DMS 273 (cell line): ENCODE results near the gene FAM180A.

Source experiments
- DNase-seq: peaks from one replicate; lab custom pipeline; 2025; ENCODE audit not compliant: unreplicated experiment; lab: John Stamatoyannopoulos, UW

Gene FAM180A

DNA sequence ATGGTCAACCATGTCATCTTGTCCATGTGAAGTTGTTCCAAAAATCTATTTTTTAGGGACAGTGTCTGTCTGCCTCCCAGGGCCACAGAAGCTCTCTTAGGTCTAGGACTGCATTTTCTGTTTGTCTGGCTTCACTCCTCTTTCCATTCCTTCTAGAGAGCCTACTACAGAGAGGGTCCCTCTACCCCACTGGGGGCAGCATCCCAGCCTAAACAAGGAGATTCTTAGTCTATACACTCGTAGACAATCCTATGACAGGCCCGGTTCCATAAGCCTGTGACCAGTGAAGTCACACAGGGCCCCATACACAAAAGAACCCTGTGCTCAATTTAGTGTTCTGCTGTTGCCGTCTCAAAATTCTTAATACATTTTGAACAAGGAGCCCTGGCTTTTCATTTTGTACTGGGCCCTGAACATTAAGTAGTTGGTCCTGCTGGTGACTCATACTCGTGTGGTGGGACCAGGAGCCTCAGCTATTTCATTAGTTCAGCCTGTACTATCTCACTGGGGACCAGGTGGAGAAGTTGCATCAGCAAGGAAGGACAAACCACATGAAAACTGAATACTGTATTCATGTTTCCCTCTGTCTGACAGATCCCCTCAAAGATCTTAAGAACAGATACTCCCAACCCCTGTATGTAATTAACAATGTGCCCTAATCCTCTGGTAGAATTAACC, 23.5 kb upstream of the FAM180A start:
- DNase-seq, result no peak

DNA sequence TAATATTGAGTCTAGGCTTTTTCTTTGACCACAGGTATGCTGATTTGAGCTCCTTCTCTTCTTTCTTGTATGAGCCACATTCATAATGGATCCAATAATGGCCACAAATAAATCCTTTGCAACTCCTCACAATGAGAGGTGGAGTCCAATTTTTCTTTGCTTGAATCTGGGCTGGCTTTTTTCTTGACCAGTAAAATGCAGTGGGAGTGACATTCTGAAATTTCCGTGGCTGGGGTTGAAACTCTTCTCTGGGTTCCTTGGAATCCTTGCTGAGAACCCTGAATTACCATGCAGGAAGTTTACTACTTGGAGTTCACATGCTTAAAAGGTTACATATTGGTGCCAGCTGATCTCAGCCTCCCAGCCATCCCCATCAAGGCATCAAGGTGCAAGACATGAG, 22.4 kb upstream of the FAM180A start:
- DNase-seq, result no peak

DNA sequence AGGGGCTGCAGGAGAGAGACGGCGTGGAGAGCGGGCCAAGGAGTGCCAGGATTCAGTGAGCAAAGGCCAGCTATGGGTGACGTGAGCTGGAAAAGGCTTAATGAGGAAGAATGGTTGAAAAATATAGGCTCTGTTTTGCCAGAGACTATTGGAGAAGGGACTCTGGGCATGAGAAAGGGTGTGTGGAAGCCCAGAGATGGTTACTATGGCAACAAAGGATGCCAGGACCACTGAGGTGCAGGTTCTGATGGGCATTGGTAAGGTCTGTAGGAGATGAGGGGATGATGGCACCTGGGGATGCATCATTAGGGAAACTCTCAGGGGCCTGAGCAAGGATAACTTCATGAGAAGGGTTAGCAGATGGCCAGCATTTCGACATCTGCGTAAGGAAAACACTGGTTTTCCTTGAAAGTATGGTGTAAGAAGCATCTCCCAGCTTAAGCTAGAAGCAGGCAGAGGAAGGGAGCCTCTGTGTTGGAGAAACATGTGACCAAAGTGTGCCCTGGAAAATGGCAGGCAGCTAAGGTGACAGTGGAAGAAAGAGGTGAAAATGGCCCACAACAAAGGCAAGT, 21.6 kb upstream of the FAM180A start:
- no peak for DNase-seq

DNA sequence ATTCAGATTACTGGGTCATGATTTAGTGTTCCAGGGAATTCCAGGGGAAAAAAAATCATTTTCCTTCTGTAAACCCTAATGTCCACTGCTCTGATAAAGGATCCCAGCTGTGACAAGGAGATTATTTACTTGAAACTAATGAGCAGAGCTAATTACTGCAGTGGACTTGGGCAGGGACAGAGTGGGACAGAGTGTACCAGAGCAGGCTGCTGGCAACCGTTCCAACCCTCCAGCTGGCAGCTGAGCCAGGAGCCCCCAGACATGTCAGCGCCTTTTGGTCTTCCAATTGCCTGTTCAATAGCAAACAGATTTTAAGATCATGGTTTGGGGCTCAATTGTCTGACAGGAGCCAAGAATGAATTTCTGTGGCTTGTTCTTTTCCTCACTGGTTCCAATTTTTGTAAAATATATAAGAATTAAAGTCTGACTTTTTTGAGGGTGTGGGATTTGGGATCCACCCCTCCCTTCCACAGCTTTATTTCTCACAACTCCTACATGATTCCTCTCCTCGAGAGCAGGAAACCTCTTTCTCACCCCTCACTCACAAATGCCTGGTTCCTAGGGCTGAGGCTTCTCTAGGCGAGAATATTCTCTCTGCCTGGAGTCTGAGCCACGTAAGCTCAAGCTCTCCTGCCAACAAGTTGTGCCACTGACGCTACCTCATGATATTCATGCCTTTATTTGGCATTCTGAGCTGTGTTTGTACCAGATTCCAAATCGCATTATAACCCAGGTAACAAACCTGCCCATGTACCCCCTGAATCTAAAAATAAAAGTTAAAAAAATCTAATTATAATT, 20.6 kb upstream of the FAM180A start:
- DNase-seq, result no peak

DNA sequence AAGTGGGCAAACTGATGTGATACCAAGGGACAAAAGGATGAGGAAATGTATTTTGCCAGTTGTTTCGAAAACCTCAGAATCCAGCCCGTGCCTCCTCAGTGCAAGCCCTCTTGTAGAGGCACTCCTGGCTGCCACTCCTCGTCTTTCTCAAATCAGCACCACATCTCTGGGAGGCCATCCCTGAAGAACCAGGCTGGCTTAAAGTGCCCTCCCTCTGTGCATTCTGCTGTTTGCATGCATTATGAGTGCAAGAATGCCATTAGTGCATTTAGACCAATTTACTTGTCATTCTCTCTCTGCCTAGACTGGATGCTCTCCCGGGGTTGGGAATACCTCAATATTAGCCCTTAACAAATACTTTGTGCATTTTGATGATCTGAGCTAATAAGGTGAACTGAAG, 19.9 kb upstream of the FAM180A start:
- no peak for DNase-seq

DNA sequence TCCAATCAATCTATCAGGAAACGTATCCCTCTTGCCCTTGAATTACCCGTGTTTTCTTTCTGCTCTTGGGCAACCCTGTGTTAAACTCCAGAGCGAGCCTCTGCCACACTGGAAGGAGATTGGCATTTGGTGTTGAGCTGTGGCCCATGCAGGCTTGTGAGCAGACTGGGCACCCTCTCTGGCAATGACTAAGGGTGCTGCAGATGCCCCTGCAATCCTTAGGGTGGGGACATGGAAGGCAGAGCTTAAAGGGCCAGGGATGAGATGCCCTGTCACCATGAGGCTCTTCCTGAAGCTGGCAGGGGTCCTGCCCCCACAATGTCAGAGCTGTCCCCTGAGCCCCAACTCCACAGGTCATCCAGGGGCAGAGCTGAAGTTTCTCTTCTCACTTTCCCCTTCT, 19.5 kb upstream of the FAM180A start:
- no peak for DNase-seq

DNA sequence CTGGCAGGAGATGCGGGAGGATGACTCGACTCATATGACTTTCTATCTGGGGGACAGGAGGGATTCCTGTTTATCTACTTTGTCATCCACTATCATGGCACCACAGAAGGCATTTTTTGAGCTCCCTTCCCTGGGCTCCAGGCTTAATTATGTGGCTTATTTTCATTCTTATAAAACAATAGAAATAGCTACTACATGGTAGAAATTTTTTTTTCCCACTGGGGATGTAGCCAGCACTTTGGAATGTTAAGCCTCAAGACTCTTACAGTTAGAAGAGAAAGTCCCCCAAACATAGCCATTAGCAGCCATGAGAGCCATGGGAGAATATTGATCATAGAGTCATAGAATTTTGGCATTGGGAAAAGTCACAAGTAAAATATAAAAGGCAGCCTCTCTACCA, 14.6 kb upstream of the FAM180A start:
- no peak for DNase-seq

DNA sequence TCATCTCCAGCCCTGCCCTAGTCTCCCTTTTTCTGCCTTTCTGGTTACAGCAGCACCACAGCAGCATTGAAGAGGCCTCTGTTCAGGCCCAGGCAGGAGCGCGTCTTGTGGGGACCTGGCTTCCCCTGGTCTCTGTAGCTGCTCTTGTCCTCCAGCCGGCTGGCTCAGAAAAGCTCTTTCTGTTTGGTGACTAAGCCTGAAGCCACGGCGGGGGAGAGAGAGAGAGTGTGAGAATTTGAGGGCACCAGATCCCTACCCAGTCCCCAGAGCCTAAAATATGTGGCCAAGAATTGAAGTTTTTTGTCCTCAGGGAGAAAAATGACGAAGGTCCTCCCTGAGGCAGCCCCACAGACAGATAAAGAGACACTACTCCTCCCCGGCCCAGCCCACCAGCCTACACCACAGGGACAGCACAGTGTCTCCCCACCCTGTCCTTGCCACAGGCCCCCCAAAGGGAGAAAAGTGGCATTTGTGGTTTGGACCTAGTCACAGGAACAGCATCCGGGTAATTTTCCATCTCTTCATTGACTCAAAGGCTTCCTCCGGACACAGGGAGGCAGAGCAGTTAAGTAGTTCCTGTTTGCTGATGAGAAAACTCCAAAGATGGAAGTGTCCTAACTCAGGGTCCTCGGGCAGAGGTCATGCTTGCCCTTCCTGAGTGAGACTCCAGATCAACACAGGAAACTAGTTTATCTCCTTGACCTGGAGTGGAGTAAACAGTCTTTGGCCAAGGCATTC, 13.3 kb upstream of the FAM180A start:
- DNase-seq, result no peak

DNA sequence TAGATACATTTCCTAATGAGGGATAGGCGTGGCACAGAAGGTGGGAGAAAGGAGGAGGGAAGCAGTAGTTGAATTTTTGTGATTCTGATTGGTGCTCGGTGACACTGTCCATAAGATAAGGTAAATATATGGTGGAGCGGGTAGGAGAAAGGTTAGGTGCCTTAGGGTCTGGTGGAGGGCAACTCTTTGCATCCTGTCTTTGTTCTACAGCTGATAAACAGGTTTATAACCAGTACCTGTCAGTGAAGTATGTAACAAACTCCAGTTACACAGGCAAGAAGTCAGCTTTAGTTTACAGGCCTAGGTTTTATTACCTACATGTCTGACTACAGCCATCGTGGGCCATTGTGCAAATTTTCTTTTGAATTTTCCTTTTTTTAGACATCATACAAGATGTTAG, 10.9 kb upstream of the FAM180A start:
- no peak for DNase-seq

DNA sequence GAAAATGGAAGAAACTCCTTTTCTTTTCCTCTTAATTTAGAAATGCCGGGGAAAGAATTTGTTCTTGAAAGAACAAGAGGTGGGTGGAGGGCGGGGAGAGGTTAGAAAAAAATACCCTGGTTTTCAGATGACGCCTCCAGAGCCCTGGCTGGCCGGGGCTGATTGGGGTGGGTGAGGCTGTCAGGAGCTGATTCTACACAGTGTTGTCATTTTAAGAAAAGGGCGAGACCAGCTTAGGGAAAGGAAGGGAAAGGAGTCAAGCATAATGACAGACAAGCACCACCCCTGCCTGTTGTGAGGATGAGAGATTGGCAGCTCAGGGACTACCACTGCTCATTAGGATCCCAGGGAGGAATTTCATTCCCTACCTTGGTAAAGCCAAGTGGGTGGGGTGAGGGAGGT, 9.9 kb upstream of the FAM180A start:
- no peak for DNase-seq

DNA sequence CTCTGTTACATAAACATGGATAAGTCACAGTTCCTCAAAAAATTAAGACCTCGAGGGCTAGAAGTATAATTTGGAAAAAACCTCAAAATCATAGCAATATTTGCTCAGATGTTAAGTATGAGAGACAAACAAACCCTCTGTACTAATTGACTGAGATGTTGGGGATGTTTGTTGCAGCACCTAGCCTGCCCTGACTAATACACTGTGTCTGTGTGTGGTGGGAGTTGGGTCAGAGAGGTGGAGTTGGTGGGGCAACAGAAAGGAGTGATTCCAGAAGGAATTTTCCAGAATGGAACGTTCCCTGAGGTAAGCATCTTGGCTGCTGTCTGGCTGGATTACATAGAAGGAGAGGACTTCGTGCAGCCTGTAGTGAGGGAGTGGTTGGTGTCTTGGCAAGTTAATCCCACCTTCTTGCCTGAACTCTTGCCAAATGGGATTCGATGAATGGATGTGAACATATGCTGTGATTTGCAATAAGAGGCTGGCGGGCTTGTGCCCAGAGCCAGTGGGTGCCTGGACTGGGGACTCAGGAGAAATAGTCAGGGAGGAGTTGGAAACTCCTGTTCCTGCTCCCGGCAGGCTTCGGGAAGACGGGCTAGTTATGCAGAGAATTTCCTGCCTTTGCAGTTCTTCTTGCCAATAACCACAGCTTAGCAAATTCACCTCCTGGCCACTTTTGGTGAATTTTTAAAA, 9.3 kb upstream of the FAM180A start:
- DNase-seq, result peak; percentile 78

DNA sequence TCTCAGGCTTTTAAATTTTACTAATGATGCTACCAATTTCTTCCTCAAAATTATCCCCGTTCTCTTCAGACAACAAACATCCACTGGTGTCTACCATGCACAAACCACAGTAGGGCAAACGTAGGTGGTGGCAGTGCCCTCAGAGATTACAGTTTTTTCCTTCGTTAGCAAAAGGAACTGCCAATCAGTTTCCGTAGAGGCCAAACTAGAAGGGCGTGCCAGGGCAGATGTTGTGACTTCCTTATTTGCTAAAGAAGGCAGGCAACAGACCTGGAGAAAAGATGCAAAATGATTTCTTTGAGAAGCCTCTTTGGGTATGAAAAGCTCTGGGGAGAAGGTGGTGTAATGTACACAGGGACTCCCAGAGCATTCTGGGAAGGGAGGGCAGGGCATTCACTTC, 7.6 kb upstream of the FAM180A start:
- no peak for DNase-seq

DNA sequence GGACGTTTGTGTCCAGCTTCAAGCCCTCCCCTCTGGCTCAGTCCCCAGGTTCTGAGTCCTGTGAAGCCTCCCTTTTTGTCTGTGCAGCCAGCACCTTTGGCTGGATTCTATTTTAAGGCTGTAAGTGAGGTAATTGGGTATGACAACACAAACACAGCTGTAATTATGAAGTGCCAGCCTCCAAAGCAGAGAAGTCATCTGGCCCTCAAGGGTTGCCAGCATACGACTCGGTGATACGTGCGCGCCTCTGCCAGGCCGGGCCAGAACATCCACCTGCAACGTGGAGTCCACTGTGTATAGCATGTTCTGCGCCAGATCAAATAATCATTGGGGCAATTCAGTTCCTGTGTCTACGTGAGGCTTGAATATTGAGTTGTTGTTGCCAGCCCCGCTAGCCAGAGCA, 6.7 kb upstream of the FAM180A start:
- no peak for DNase-seq

DNA sequence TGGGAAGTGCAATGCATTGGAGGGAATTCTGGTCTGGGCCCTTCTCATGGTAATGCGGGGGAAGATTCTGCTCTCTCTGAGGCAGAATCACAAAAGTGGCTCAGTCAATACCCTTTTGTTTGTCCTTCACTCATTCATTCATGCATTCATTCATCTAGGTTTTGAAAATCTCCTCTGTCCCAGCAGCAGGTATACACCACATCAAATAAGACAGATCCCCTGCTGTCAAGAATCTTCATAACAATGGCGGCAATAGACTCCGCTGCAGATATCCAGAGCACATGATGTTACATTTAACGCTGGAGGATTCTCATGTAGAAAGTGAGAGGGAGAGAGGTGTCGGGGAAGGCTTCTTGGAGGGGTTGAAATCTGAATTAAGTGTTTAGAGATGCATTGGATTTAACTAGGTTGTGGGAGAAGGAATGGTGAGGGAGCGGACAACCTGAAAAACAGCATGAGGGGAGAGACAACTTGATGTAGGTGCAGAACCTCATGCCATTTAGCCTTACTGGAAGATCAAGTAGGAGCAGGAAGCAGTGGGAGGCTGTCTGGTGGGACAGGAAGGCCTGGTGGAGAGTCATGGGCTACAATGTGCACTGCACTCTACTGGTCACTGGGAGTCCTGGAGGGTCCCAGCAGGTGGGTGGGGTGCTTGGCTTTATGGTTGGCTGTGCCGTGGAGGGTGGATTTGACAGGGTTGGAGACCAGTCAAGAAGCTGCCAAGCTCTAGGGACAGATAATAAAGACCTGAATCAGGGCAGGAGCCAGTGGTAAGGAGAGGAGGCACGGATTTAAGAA, 5.2 kb upstream of the FAM180A start:
- no peak for DNase-seq

DNA sequence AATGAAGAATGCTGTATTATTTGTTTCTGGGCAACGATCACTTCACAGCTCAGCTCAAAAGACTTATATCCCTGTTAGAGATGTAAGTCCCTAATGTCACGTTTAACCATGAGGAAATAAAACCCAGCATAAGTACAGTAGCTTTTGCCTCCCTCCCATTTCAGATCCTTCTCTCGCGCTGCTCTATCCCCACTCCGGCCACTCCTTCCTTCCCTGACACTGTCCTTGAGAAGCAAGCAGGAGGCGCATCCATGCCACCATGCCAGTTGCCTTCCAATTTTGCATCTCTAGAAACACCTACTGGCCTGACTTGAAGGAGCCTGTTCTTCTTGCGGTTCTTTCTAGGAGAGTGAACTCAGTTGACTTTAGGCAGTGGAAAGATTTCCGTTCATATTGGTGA, 1.2 kb downstream of the FAM180A start:
- DNase-seq, result no peak

DNA sequence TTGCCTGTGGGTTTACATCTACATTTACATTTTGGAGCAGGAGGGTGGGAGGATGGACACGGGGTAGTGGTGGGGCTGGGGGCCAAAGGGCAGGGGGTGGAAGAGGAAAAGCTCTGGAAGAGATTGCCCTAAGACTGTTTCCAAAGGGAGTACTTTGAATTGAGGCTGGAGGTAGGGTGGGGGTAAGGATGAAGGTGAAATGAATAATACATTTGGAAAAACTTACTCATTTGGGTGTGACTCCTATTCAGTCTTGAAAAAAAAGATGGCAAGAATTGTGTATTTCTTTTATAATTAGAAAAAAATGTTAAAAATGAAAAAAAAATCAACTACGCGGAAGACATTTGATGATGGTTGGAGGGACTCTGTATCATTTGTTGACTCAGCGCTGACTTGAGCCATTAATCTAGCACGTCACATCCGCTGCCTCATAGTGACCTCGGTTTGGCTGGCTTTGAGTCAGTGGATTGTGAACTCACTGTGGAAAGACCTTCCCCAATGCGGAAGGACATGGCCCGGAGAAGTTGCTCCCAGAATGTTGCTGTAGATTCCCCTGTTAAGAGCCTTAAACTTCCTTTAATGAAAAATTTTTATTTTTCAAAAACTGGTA, 2.8 kb downstream of the FAM180A start:
- no peak for DNase-seq

DNA sequence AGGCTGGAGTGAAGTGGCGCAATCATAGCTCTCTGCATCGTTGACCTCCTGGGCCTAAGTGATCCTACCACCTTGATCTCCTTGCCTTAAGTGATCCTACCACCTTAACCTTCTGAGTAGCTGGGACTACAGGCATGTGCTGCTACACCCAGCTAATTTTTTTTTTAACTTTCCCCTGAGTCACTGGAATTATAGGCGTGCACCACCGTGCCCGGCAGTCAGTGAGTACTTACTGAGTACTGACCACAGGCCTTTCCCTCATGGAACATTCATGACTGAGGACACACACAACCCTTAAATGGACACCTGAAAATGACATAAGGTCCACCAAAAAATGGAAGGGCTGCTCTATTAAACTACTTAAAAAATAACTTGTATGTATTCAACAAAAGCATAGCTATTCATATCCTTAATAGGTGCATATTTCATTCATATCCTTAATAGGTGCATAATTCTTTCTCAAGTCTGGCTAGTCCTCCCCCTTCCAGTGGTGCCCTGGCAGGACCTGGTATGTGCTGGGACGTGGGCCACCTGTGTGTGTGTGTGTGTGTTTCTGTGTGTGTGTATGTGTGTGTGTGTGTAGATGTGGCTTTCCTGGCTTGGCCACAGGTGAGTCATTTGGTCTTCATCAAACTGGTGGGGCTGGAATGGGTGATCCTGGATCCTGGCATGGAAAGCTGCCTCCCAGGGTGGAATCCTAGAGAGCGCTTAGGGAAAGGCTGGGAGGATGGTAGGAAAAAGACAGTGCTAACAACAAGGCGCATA, 3.5 kb downstream of the FAM180A start:
- no peak for DNase-seq

DNA sequence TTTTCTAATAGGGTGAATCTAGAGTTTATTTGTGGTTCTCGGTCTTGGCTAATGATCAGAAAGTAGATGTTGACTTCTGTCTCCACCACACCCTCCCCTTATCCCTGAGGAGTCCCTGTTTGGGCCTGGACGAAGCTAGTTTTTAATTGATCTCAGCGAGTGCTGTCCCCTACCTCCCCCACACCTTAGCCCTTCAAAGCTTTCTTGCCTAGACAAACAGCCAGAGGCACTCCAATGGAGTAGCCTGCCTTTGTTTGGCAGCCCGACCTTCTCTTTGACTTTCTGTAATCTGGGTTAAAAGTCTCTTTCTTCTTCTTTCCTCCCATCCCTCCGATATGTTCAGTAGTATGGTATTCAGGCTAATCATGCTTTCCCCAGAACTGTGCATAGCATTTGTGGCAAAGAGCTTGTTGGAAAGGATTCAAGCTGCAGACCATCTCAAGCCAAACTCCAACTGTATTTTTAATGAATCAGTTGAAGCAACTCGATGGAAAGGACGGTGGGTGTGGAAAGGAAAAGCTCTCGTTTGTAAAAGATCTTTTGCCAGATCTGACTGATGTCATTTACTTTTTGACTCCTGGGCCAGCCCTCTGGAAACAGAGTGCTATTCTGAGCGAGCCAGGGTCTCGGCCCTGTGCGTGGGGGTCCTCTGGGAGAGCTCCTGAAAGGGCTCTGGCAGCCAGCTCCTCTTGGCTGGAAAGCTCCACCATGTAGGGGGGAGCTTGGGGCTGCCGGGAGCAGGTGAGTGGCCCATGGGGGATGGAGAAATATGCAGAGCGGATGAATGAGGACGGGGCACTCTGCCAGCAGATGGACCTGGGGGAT, 4.5 kb downstream of the FAM180A start:
- DNase-seq, result no peak
